Ramos (cell line): ENCODE results near the gene TBPL2.
"Not testable (repeated sequence)": the region's sequence is repeated elsewhere in the genome, so short reads cannot be mapped to it uniquely, and the experiment has no call there.

ENCODE experiments used
- in situ Hi-C: fragments of 300-500 bp; cut with MboI; formaldehyde crosslinking; loops from one replicate; pipeline ENCODE4 v1.14.3; 2022; ENCODE audit warnings: low sequenced_read_pairs; ENCODE audit not compliant: unreplicated experiment

TBPL2 gene

DNA sequence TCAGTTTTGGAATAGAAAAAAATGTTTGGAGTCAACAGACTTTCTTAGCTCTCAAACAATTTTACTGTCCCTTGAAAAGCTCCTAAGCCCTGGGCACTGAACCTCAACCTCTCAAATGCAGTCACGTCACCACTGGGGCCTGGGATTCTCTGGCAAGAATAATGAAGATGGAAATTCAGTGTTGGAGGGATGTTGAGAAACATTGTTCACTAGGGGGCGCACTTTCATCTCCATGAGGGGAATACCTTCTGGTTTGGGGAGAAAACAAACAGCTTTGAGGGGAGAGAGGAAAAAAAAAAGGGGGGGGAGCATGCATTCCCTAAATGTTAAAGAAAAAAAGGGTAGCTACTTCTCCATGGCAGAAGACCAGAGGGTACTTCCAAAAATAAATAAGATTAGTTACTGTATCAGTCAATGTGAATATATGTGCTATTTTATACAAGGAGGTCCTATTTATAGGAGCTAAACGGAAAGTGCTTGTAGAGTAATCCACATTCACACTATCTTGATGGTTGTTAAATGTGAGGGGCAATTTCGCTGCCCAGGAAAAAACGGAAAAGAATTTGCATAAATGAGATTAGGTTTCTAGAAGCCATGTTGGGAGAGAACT lies 5.8 kb upstream of the TBPL2 start:
- in situ Hi-C loops = loop anchor here (25.0 kb wide), 1 partner anchor 1041 kb away; no protein-coding TSS in a partner anchor

DNA sequence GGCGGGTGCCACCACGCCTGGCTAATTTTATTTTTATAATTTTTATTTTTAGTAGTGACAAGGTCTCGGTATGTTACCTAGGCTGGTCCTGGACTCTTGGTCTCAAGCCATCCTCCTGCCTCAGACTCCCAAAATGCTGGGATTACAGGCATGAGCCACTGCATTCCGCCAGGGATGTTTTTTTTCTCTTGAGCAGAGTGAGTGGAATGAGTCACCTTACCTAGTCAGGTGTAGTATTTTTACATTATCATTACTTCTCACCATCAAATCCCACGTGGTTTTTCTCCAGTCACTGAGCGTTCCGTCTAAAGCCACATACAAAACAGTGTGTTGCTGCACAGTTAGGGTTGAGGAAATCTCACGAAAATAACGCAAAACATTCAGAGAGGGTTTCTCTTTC lies 870 bp upstream of the TBPL2 start:
- in situ Hi-C loops = loop anchor here (25.0 kb wide), 1 partner anchor 1046 kb away; no protein-coding TSS in a partner anchor

DNA sequence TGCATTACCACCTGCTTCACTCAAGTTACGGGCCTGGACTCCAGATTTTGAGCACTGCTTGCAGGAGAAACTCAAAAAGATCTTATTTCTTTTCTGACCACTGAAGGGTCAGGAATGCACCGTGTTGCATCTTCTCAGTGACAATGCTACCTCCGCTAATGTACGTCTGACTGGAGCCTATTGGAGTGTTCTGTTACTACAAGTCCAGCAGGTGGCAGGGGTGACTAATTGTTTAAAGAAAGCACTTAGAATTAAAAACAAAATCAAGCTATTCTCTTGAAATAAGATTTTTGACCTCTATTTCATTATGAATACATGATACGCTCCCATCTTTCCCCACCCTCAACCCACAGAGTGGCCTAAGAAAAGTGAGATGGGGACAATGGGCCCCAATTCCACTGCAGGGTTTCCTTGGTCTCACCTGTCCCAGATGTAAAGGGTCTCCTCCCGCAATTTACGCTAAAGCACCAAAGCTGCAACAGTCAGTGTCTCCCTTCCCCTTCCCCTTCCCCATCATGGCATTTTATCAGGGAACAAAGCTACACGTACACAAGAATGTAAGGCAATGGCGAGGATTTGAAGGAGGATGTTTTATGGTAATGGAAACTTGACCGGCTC lies 2.2 kb downstream of the TBPL2 start:
- in situ Hi-C loops = loop anchor here (25.0 kb wide), 1 partner anchor 1049 kb away; no protein-coding TSS in a partner anchor

DNA sequence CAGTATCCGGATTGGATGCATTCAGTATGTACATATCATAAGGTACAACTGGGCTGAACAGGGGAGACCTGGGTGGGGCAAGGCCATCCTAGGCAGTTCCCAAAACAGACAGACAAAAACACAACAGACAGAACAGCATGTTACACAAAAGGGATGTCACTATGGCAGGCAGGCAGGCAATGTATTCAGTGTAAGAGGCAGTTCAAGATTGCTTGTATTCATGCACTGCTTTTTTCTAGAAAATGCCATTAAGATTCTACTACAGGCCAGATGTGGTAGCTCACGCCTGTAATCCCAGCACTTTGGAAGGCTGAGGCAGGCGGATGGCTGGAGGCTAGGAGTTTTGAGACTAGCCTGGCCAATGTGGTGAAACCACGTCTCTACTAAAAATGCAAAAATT lies 3.5 kb downstream of the TBPL2 start:
- in situ Hi-C loops = loop anchor here (25.0 kb wide), 1 partner anchor 1050 kb away; no protein-coding TSS in a partner anchor

DNA sequence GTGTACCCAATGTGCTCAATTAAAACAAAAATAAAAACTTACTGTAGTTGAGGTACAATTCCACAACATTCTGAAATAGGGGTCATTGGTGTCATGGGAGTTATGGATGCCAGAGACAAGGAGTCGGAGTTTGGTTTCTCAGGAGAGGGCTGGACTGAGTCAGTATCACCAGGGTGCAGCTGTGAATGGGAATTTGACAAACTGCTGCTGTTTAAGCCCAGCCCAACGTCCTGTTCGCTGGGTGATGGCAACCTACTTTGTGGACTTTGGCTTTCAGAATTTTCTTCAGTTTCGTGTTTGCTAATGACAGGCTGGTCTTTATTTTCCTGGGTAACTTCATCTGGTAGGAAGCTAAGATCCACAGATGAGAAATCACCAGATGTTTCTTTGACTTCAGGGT lies 3.9 kb downstream of the TBPL2 start:
- in situ Hi-C loops = loop anchor here (25.0 kb wide), 1 partner anchor 1051 kb away; no protein-coding TSS in a partner anchor

DNA sequence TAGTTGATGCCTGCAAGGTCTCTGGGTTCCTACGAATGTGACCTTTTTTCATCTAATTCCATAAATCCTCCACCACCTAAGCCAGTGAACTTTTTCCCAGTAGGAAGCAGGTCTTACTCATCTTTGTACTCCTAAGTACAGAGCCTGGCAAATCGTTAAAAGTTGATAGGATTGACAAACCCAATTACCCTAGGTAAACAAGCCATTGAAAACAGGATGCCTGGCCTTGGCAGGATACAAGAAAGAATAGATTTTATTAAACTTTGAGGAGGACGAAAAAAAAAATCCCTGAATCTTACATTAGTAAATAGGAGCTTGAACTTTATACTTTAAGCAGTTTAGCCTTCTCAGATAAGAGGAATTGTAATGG lies 5.6 kb downstream of the TBPL2 start:
- in situ Hi-C loops = loop anchor here (25.0 kb wide), 1 partner anchor 1053 kb away; no protein-coding TSS in a partner anchor

DNA sequence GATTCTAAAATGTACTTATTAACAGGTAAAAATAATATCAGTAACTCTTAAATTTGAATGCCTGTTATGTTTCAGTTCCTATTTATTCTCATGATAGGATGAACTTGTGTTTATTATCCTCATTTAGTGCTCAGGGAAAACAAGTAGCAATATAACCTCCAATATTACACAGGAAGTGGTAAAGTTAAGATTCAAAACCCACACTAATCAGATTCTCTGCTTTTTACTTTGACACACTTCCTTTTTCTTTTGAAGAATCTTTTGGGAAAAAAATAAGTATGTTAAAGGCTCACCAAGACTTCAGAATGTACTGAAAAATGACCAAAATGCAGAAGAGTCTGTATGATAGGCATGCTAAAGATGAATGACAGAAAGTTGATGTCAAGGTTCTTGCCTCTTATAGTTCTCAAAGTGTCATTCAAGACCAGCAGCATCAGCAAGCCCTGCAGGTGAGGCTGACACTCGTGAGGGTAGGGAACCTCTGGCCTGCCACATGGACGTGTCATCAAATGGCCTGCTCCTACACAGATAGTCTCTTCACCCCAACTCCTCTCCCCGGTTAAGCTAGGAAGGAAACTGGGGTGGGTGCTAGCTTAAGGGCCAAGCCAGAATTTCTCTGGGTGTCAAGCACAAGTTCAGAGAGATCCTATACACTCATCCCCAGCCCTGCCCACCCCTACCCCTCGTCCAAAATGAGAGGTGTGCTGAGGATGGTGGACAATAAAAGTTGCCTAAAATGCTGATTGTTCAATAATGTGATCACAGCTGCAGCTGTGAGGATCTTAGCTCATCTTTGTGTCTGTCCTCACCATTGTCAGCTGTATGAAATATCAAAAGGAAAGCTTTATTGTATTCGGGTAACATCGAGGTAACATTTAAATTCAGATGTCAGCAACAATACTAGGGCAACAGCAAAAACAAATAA lies 6.3 kb downstream of the TBPL2 start:
- in situ Hi-C loops = loop anchor here (25.0 kb wide), 1 partner anchor 1053 kb away; no protein-coding TSS in a partner anchor

DNA sequence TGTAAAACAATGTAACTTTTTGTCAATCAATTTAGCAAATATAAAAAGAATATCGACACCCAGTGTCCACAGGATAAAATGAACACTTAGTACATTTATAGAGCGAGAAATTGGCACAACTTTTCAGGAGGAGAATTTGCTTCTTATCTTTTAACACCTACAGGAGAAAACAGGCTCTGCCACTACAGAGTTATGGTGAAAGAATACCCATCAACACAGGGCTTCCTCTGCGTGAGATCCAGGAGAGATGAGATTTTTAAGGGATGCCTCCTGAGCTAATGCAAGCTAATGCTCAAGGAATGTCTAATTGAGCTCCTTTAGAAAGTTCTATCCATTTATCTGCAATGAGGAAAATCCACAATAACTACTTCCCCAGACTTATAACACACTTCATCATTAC lies 7.8 kb downstream of the TBPL2 start:
- in situ Hi-C loops = loop anchor here (25.0 kb wide), 1 partner anchor 1055 kb away; no protein-coding TSS in a partner anchor

DNA sequence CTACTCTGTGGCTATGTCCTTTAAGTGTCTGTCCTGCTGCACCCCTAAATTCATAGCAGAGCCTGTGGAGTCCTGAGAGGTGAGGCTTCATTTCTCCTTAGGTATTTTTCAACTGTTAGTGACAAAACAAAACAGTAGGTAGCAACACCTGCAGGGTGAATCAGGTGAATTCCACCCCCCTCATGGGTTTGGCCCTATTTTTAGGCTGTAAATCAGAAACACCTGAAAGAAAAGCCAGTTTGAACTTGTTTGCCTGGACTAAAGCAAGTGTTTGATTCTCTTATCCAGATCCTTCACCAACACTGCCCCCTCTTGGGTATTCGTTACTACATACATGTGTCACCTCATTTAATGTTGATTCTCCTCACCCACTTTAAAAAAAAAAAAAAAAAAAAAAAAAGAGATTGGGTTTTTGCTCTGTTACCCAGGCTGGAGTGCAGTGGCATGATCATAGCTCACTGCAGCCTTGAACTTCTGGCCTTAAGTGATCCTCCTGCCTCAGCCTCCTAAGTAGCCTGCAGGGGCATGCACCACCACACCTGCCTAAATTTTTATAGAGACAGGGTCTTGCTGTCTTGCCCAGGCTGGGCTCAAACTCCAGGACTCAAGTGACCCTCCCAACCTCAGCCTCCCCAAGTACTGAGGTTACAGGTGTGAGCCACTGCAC lies 10.3 kb downstream of the TBPL2 start:
- in situ Hi-C loops = loop anchor here (25.0 kb wide), 1 partner anchor 1057 kb away; no protein-coding TSS in a partner anchor

DNA sequence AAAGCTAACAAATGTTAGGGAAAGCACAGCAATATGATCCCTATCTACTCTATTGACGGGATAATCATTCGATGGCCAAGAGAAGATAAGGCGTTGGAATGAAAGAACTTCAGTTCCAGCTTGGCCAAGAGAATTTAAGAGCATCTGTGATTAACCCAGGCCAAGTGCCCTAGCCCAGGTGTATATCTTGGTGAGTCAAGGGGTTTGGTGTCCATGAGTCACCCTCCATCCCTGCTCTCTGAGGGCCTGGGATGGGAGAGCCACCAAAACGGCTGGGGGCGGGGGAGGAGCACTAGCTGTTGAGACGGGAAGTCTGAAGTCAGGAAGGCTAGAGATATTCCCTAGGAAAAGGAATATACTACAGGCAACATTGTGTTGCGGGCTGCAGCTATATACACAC lies 13.0 kb downstream of the TBPL2 start:
- in situ Hi-C loops = loop anchor here (25.0 kb wide), 1 partner anchor 1060 kb away; no protein-coding TSS in a partner anchor

DNA sequence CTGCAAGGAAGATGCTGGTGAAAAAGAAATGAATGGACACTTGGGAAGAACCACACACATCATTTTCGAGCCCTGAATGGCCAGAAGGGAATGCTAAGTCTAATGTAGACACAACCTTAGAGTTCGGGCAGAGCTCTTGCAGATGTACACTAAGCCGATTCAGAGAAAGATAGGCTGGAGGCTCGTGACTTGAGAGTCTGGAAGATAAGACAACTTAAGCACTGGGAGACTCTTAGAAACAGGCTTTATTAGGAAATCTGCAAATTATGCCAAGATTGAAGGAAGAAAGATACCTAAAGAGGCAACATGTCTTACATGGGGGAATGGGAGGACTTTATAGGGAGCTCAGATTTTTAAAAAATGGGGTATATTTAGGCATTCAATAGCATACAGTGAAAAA lies 13.5 kb downstream of the TBPL2 start:
- in situ Hi-C loops = loop anchor here (25.0 kb wide), 1 partner anchor 1060 kb away; no protein-coding TSS in a partner anchor

DNA sequence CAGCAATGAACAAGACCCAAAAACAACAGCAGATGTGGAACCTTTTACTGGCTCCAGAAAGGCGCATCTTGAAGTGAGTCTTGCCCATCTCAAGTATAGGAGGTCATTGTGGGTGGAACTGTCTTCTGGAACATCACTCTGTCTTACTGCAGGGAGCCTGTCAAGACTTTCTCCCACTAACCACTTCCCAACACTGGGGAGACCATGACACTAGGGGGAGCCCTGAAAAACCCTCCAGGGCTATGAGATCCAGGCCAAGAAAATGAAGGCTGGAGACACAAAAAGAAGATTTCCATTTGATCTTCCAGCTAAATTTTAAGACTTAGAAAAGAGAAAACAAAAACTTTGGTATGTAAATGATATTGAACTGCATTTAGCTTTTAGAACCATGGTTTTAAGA lies 15.3 kb downstream of the TBPL2 start:
- in situ Hi-C loops = loop anchor here (25.0 kb wide), 1 partner anchor 1062 kb away; no protein-coding TSS in a partner anchor

DNA sequence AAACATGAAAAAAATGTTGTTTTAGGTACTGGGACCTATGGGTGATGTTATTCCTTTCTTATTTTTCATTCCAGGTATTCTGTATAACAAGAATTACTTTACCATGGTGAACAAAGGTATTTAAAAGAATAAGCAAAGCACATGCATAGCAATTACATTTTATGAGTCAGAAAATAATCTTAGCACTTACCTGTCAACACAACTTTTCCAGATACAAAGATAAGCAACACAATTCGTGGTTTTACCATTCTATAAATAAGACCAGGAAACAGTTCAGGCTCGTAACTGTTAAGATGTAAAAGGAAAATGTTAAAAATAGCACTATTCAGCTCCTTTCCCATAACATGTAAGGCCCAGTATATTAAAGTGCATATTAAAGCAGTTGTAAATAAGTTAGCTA lies 16.4 kb downstream of the TBPL2 start:
- in situ Hi-C loops = no loop called here

DNA sequence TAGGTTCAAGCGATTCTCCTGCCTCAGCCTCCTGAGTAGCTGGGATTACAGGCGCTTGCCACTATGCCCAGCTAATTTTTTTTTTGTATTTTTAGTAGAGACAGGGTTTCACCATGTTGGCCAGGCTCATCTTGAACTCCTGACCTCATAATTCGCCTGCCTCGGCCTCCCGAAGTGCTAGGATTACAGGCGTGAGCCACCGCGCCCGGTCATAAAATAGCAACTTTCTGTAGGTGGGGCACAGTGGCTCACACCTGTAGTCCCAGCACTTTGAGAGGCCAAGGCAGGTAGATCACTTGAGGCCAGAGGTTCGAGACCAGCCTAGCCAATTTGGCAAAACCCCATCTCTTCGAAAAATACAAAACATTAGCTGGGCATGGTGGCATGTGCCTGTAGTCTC lies 18.1 kb downstream of the TBPL2 start:
- in situ Hi-C loops = not testable (repeated sequence)

DNA sequence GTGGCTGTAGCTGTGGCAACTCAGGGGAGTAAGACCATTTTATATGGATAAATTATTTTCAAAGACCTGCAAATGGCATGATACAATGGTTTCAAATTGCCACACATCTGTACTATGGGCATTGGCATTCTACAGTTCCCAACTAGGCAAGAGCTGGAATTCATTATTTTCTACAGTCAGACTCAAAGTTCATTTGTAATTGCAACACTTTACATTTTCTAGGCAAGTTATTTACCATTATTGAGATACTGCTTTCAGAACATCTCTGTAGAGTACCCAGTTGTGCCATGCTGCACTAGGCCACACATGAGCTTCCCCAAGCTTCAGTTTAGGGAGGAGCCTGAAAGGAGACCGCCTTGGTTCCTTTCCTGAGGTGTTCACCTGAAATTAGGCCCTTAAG lies 20.8 kb downstream of the TBPL2 start:
- in situ Hi-C loops = no loop called here

DNA sequence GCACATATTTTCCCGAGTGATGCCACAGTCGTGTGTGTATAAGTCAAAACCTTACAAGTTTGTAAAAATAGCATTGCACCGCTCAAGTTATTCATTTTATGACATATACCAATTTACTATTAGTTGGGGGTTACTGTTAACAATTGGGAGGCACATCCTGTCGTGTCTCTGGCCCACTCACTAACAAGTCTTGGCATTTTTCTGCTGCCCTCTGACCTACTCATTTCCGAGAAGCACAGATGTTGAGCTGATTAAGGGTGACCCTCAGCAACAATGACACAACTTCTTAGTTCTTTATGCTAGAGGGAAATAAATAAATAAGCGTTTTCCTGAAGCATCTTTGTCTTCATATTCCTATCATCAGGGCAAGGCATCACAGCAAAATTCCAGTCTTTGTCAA lies 22.0 kb downstream of the TBPL2 start:
- in situ Hi-C loops = no loop called here

DNA sequence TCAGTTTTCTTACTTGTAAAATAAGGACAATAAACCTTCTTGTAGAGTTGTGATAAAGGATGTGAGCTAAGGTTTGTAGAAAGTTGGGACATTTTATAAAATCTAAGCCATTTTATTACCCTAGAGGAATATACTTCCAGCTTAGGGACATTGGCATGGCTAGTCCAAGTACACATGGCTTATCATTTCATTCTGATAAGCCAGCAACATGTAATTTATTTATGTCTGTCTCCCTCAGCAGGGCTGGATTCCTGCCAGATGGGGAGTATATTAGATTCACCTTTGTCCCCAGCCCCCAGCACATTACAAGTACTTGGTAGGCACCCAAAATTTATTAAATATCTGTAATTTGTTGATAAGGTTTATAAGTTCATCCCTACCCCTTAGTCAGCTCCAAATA lies 22.5 kb downstream of the TBPL2 start:
- in situ Hi-C loops = no loop called here

DNA sequence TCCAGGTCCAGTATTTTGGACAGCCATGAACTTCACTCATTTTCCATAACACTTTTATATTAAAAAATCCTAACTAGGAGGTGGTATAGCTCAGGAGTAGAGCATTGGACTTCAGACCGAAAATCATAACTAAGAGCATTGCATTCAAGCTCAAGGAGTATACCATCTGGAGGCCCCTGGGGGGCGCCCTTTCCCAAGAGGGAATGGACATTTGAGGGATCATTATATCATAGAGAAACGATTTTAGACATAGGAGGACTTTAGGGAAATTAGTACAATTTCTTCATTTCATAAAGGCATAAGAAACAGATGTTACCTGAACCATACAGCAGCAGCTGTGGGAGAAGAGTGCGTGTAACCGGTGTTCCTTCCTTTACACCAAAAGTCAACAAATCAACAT lies 23.6 kb downstream of the TBPL2 start:
- in situ Hi-C loops = no loop called here

DNA sequence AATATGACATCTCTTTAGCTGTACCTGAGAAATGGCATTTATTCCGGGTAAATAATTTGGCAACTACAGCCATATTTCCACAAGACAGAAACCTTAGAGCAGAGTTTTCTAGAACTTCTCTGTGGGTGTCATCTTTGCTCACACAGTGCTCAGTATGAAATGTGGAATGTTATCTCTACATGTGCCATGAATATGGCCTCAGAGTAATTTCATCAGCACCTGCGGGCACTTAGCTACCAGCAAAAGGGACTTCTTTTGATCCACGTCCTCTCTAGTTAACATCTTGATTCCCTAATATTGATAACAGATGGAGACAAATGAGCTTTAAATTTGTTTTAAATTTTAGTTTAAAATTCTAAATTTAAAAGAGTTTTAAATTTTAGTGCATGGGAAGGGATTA lies 25.9 kb downstream of the TBPL2 start:
- in situ Hi-C loops = no loop called here

DNA sequence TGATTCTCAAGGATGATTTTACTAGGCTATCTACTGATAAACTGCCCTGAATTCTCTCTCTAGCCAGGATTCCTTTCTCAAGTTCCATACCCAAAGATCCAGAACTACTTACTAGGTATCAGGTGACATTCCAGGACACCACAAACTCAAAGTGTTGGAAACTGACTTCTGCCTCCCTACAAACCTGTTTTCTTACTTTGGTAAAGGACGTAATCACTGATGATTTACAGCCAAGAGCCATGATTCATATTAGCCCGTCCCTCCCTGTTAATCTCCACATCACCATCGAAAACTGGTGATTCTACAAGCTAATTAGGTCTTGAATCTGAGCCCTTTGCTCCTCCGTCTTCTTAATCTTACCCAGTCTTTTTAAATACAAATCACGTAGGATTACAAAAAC lies 27.7 kb downstream of the TBPL2 start:
- in situ Hi-C loops = no loop called here
